Measurements from ENCODE around the gene ALAS1. TPM values are rescaled to one million over a fixed set of nuclear protein-coding genes. Genes with fewer than 3 reads are reported as not detected.

The ALAS1 gene
- total RNA-seq, 4 donors from 2014 or later: 31.1 to 50.5 (median 38.9) TPM

GRCh38 chr3:52182196-52182595 lies 15.8 kb upstream of the ALAS1 start:
- Histone ChIP-seq H3K4me1 (peaks cover 0 to 27% (median 7%) of the 10 kb centered on the region in 4 donors), H3K4me3 (no peak overlapping the region), H3K36me3 (no peaks in the 10 kb centered on the region), H3K27me3 (no peaks in the 10 kb centered on the region), H3K27ac (replicated peaks in 1 of 4) (no peak overlapping the region), H3K9me3 (no peaks in the 10 kb centered on the region)
- no peak for TF ChIP-seq POLR2AphosphoS5 (IDR thresholded peaks at IDR 0.05)
- TF ChIP-seq CTCF (IDR thresholded peaks at IDR 0.05): no peak
- TF ChIP-seq EP300 (IDR thresholded peaks at IDR 0.05): no peak
- no peak for TF ChIP-seq POLR2A (IDR thresholded peaks at IDR 0.05; ENCODE audit: low read depth)
- no peak for DNase-seq (ENCODE audit: extremely low spot score)
- intact Hi-C loops (cut with DNase I): no loop called here
- WGBS: no CpG with 5 or more reads among the region's 5 CpGs

- intact Hi-C loops (cut with DNase I): no loop called here
- TF ChIP-seq POLR2AphosphoS5 (IDR thresholded peaks at IDR 0.05) (no peak), CTCF (IDR thresholded peaks at IDR 0.05) (no peak), POLR2A (IDR thresholded peaks at IDR 0.05; ENCODE audit: low read depth) (no peak), EP300 (IDR thresholded peaks at IDR 0.05) (no peak)
- H3K36me3 ChIP-seq: no peaks in the 10 kb centered on the region
- H3K4me1 ChIP-seq: peaks cover 0 to 27% (median 7%) of the 10 kb centered on the region in 4 donors
- WGBS: 79% methylated on average over 4 of the region's 4 CpGs
- no peaks in the 10 kb centered on the region for H3K9me3 ChIP-seq
- no peak for DNase-seq (ENCODE audit: extremely low spot score)
- no peak overlapping the region for H3K4me3 ChIP-seq
- no peaks in the 10 kb centered on the region for H3K27me3 ChIP-seq
- H3K27ac ChIP-seq (replicated peaks in 1 of 4): no peak overlapping the region
These were observed 15.3 kb upstream of the ALAS1 start for GRCh38 chr3:52182691-52183090.

- H3K27me3 ChIP-seq: no peaks in the 10 kb centered on the region
- H3K27ac ChIP-seq (replicated peaks in 1 of 4): peak overlapping the region in 1 of 4 donors; percentile 8
- H3K4me1 ChIP-seq: peaks cover 0 to 27% (median 7%) of the 10 kb centered on the region in 4 donors
- no peaks in the 10 kb centered on the region for H3K9me3 ChIP-seq
- no peak for DNase-seq (ENCODE audit: extremely low spot score)
- no peak overlapping the region for H3K4me3 ChIP-seq
- WGBS: 88% methylated on average over 3 of the region's 7 CpGs
- intact Hi-C loops (cut with DNase I): no loop called here
- no peaks in the 10 kb centered on the region for H3K36me3 ChIP-seq
- TF ChIP-seq CTCF (IDR thresholded peaks at IDR 0.05) (no peak), POLR2AphosphoS5 (IDR thresholded peaks at IDR 0.05) (no peak), POLR2A (IDR thresholded peaks at IDR 0.05; ENCODE audit: low read depth) (no peak), EP300 (IDR thresholded peaks at IDR 0.05) (no peak)
These were observed 14.0 kb upstream of the ALAS1 start for GRCh38 chr3:52183786-52184445.

GRCh38 chr3:52184690-52185089 lies 13.3 kb upstream of the ALAS1 start:
- WGBS: 92% methylated on average over 7 of the region's 8 CpGs
- no peaks in the 10 kb centered on the region for H3K9me3 ChIP-seq
- peak overlapping the region in 1 of 4 donors; percentile 8 for H3K27ac ChIP-seq (replicated peaks in 1 of 4)
- intact Hi-C loops (cut with DNase I): no loop called here
- DNase-seq (ENCODE audit: extremely low spot score): no peak
- H3K36me3 ChIP-seq: no peaks in the 10 kb centered on the region
- peaks cover 4 to 27% (median 7%) of the 10 kb centered on the region in 4 donors for H3K4me1 ChIP-seq
- no peak for TF ChIP-seq POLR2AphosphoS5 (IDR thresholded peaks at IDR 0.05)
- no peak for TF ChIP-seq EP300 (IDR thresholded peaks at IDR 0.05)
- no peak for TF ChIP-seq CTCF (IDR thresholded peaks at IDR 0.05)
- TF ChIP-seq POLR2A (IDR thresholded peaks at IDR 0.05; ENCODE audit: low read depth): no peak
- H3K4me3 ChIP-seq: no peak overlapping the region
- H3K27me3 ChIP-seq: no peaks in the 10 kb centered on the region

GRCh38 chr3:52185311-52185710 lies 12.6 kb upstream of the ALAS1 start:
- no peaks in the 10 kb centered on the region for H3K36me3 ChIP-seq
- no peaks in the 10 kb centered on the region for H3K27me3 ChIP-seq
- peaks cover 8 to 29% (median 13%) of the 10 kb centered on the region in 4 donors for H3K4me1 ChIP-seq
- H3K27ac ChIP-seq (replicated peaks in 1 of 4): no peak overlapping the region
- no peak for TF ChIP-seq POLR2A (IDR thresholded peaks at IDR 0.05; ENCODE audit: low read depth)
- TF ChIP-seq CTCF (IDR thresholded peaks at IDR 0.05): no peak
- TF ChIP-seq EP300 (IDR thresholded peaks at IDR 0.05): no peak
- no peak for TF ChIP-seq POLR2AphosphoS5 (IDR thresholded peaks at IDR 0.05)
- no peaks in the 10 kb centered on the region for H3K9me3 ChIP-seq
- 91% methylated on average over 4 of the region's 6 CpGs for WGBS
- intact Hi-C loops (cut with DNase I): no loop called here
- no peak for DNase-seq (ENCODE audit: extremely low spot score)
- H3K4me3 ChIP-seq: no peak overlapping the region

Data from esophagus muscularis mucosa (tissue), 4 donors.